Sigmoid colon (tissue), 7 donors: ENCODE results near the gene COX6B1. TPM values are rescaled to one million over a fixed set of nuclear protein-coding genes. Genes with fewer than 3 reads are reported as not detected.
"Not testable (repeated sequence)": the region's sequence is repeated elsewhere in the genome, so short reads cannot be mapped to it uniquely, and the experiment has no call there.

Experiments used
- DNase-seq: peaks from one replicate; pipeline ENCODE4 v3.0.0-alpha.2; 2019
- H3K27ac ChIP-seq, 4 donors: fragments of 200-600 bp; sonication (generic); one replicate each; pipeline ENCODE4 v1.5.1; 2016 to 2019; ENCODE audit warnings: mild to moderate bottlenecking in 1 of 4
- H3K27me3 ChIP-seq, 3 donors: fragments of 200-600 bp; sonication (generic); one replicate each; pipeline ENCODE4 v1.5.1; 2019; ENCODE audit warnings: mild to moderate bottlenecking in 1 of 3
- H3K36me3 ChIP-seq, 4 donors: fragments of 200-600 bp; sonication (generic); one replicate each; pipeline ENCODE4 v1.5.1; 2016 to 2019
- H3K4me1 ChIP-seq, 4 donors: fragments of 200-600 bp; sonication (generic); one replicate each; pipeline ENCODE4 v1.5.1; 2017 to 2019
- H3K4me3 ChIP-seq, 4 donors: fragments of 200-600 bp; sonication (generic); one replicate each; pipeline ENCODE4 v1.5.1; 2017 to 2019; ENCODE audit warnings: mild to moderate bottlenecking in 2 of 4, moderate library complexity in 1 of 4
- H3K9me3 ChIP-seq, 4 donors: fragments of 200-600 bp in 3 of 4; sonication (generic) in 3 of 4; one replicate each; pipeline versions ENCODE4 v1.5.1 to v1.6.1; 2013 to 2019
- EP300 ChIP-seq, 4 donors: sonication (generic); formaldehyde crosslinking; IDR thresholded peaks; one replicate each; pipeline ENCODE4 v1.6.1; 2017; ENCODE audit warnings: antibody characterized with exemption in 4 of 4
- POLR2A ChIP-seq, 2 donors: fragments of 450-650 bp; IDR thresholded peaks; one replicate each; pipeline ENCODE4 v1.6.1; 2016; ENCODE audit warnings: antibody characterized with exemption in 2 of 2, mild to moderate bottlenecking in 2 of 2, moderate library complexity in 2 of 2
- POLR2AphosphoS5 ChIP-seq, 4 donors: sonication (generic); formaldehyde crosslinking; IDR thresholded peaks; one replicate each; pipeline ENCODE4 v1.6.1; 2017; ENCODE audit warnings: antibody characterized with exemption in 4 of 4
- WGBS, 2 donors: extraction: QIAGEN DNeasy Blood & Tissue Kit; methylation state at CpG; one replicate each; pipeline ENCODE4 v1.1.7; 2013; 5-methylcytosine and 5-hydroxymethylcytosine counted together
- intact Hi-C: fragments of 100-400 bp; cut with DNase I; formaldehyde crosslinking; loops from one replicate; pipeline ENCODE4 v1.15.1; 2023
- polyA plus RNA-seq, 3 donors: library from polyadenylated mRNA; stranded (reverse); fragments of 200-250 nt; gene quantifications; one replicate each; pipeline ENCODE4 v1.2.3, GENCODE V29; 2013
- total RNA-seq, 4 donors: library from RNA; depleted of rRNA; stranded (reverse); fragments of >200 nt; gene quantifications; one replicate each; pipeline ENCODE4 v1.1.0, GENCODE V29; 2016
- TF ChIP-seq, protein P1 (sequence below), 4 experiments: fragments of 450-650 bp in 3 of 4; fragments of 200-600 bp in 1 of 4; IDR thresholded peaks; one replicate each; pipeline ENCODE4 v1.5.1; 2016 to 2019; ENCODE audit warnings: antibody characterized with exemption in 4 of 4, mild to moderate bottlenecking in 3 of 4, moderate library complexity in 2 of 4
- donor health status: healthy with polysubstance abuse.
- donor health status: Bipolar disorder and iron deficiency.
- donor health status: healthy.

The COX6B1 gene
- total and polyA plus RNA-seq, 7 donors: 593 to 1,718 (median 780) TPM

DNA sequence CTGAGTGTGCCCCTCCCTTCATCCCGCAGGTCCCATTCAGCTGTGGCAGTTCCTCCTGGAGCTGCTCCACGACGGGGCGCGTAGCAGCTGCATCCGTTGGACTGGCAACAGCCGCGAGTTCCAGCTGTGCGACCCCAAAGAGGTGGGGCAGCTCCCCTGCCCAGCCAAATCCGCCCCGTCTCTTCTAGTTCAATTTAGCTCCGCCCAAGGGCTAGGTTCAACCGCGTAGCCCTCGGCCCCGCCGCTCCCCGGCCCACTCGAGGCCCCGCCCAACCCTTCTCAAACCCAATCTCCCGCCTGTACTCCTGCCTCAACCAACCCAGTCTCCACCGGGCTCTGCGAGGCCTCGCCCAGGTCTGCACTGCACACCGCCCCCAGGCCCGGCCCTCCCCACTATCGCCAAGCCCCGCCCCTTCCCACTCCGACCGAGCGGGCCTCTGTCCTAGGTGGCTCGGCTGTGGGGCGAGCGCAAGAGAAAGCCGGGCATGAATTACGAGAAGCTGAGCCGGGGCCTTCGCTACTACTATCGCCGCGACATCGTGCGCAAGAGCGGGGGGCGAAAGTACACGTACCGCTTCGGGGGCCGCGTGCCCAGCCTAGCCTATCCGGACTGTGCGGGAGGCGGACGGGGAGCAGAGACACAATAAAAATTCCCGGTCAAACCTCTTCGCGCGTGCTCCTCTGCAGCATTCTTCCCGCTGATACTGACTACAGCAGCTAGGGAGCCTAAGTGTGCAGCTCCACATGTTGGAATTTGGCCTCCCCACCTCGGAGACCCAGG, 3.7 kb upstream of the COX6B1 start:
- WGBS, 2 donors: 1% methylated on average over 60 of the region's 60 CpGs
- DNase-seq: peak; percentile 98
- TF ChIP-seq, protein P1, sequence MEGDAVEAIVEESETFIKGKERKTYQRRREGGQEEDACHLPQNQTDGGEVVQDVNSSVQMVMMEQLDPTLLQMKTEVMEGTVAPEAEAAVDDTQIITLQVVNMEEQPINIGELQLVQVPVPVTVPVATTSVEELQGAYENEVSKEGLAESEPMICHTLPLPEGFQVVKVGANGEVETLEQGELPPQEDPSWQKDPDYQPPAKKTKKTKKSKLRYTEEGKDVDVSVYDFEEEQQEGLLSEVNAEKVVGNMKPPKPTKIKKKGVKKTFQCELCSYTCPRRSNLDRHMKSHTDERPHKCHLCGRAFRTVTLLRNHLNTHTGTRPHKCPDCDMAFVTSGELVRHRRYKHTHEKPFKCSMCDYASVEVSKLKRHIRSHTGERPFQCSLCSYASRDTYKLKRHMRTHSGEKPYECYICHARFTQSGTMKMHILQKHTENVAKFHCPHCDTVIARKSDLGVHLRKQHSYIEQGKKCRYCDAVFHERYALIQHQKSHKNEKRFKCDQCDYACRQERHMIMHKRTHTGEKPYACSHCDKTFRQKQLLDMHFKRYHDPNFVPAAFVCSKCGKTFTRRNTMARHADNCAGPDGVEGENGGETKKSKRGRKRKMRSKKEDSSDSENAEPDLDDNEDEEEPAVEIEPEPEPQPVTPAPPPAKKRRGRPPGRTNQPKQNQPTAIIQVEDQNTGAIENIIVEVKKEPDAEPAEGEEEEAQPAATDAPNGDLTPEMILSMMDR (IDR thresholded peaks at IDR 0.05): no peak
- TF ChIP-seq EP300 (IDR thresholded peaks at IDR 0.05) (no peak), POLR2AphosphoS5 (IDR thresholded peaks at IDR 0.05) (peak; percentile 31 to 69 (median 64)), POLR2A (IDR thresholded peaks at IDR 0.05) (no peak)
- H3K9me3 ChIP-seq: no peaks in the 10 kb centered on the region
- peak overlapping the region; percentile 86 to 94 (median 91) for H3K27ac ChIP-seq
- no peaks in the 10 kb centered on the region for H3K36me3 ChIP-seq
- no peaks in the 10 kb centered on the region for H3K27me3 ChIP-seq
- intact Hi-C loops: loop anchor here (5.0 to 10.0 kb wide), 2 partner anchors 58 to 970 kb away; partner anchors contain the start of genes SCGB2B2, ZBTB32 and ZNF302
- H3K4me1 ChIP-seq: peaks cover 0 to 54% (median 45%) of the 10 kb centered on the region in 4 donors
- H3K4me3 ChIP-seq: peak overlapping the region; percentile 46 to 60 (median 54)

DNA sequence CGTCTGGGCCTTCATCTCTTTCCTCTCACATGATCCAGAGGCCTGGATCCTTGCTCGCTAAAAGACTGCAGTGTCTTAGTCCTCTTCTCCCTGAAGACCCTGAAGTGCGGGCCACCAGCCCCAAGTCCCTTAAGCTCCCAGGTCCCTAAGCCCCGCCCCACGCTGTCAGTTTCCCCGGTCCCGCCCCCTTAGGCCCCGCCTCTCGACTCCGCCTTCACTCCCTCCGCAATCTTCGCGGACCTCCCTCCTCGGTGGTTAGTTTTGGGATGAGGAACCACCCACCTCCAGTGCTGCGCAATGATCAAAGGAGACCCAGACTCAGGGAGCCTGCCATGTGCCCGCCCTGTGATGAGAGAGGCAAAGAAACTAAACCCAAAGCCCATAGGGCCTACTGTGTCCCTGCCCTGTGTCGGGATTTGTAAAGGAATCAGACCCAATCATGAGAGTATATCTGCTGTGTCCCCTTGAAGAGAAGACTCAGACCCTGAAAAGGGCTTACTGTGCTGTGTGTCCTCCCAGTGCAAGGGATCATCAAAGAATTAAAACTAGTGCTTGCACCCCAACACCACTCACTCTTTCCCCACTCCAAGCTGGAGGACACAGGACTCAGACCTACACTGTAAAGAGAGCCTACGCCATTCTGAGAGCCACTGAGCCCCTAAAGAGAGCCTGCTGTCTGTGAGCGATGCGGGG, 3.0 kb upstream of the COX6B1 start:
- intact Hi-C loops: loop anchor here (5.0 to 10.0 kb wide), 5 partner anchors 57 to 970 kb away; partner anchors contain the start of genes HSPB6, PROSER3, SCGB2B2 and TMEM147
- WGBS, 2 donors: 18 to 20% methylated on average over 20 of the region's 20 CpGs
- peak; percentile 93 for DNase-seq
- Histone ChIP-seq H3K4me1 (peaks cover 0 to 61% (median 51%) of the 10 kb centered on the region in 4 donors), H3K27me3 (no peaks in the 10 kb centered on the region), H3K27ac (peak overlapping the region; percentile 86 to 94 (median 91)), H3K36me3 (no peaks in the 10 kb centered on the region), H3K9me3 (no peaks in the 10 kb centered on the region), H3K4me3 (peak overlapping the region; percentile 46 to 60 (median 54))
- TF ChIP-seq, protein P1 (IDR thresholded peaks at IDR 0.05): no peak
- no peak for TF ChIP-seq EP300 (IDR thresholded peaks at IDR 0.05)
- TF ChIP-seq POLR2AphosphoS5 (IDR thresholded peaks at IDR 0.05): no peak

- Histone ChIP-seq H3K36me3 (peaks cover 0 to 2% (median 0%) of the 10 kb centered on the region in 4 donors), H3K9me3 (no peaks in the 10 kb centered on the region), H3K27ac (peak overlapping the region; percentile 86 to 94 (median 91)), H3K4me1 (peaks cover 0 to 66% (median 54%) of the 10 kb centered on the region in 4 donors), H3K27me3 (no peaks in the 10 kb centered on the region), H3K4me3 (no peak overlapping the region)
- TF ChIP-seq EP300 (IDR thresholded peaks at IDR 0.05): no peak
- TF ChIP-seq, protein P1 (IDR thresholded peaks at IDR 0.05): no peak
- DNase-seq: no peak
- intact Hi-C loops: loop anchor here (5.0 to 10.0 kb wide), 4 partner anchors 99 to 971 kb away; partner anchors contain the start of genes HSPB6, PROSER3, SCGB2B2 and TMEM147
- 65 to 81% methylated on average over 7 of the region's 7 CpGs for WGBS, 2 donors
These were observed 2.2 kb upstream of the COX6B1 start for GRCh38 chr19:35645680-35646511.

GRCh38 chr19:35650581-35650980, 2.5 kb downstream of the COX6B1 start:
- TF ChIP-seq, protein P1 (IDR thresholded peaks at IDR 0.05): no peak
- TF ChIP-seq EP300 (IDR thresholded peaks at IDR 0.05) (no peak), POLR2AphosphoS5 (IDR thresholded peaks at IDR 0.05) (no peak), POLR2A (IDR thresholded peaks at IDR 0.05) (no peak)
- H3K4me3 ChIP-seq: no peak overlapping the region
- no peak overlapping the region for H3K27ac ChIP-seq
- H3K9me3 ChIP-seq: no peaks in the 10 kb centered on the region
- intact Hi-C loops: no loop called here
- peak; percentile 12 for DNase-seq
- no peaks in the 10 kb centered on the region for H3K27me3 ChIP-seq
- H3K4me1 ChIP-seq: peaks cover 0 to 30% (median 24%) of the 10 kb centered on the region in 4 donors
- peaks cover 1 to 49% (median 36%) of the 10 kb centered on the region in 4 donors for H3K36me3 ChIP-seq
- WGBS, 2 donors: 74 to 81% methylated on average over 9 of the region's 9 CpGs

DNA sequence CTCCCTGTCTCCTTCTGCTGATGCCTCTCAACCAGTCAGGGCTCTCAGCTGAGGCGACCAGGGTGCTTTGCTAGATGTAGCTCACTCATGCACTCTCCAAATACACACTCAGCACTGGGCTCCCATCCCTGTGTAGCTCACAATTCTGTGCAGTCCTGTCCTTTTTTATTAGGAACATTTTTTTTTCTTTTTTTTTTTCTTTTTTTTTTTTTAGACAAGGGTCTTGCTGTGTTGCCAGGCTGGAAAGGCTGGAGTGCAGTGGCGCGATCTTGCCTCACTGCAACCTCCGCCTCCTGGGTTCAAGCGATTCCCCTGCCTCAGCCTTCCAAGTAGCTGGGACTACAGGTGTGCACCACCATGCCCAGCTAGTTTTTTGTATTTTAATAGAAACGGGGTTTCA, 6.7 kb downstream of the COX6B1 start:
- DNase-seq, H3K4me3 ChIP-seq, intact Hi-C loops, H3K9me3 ChIP-seq, H3K27me3 ChIP-seq, H3K27ac ChIP-seq: not testable (repeated sequence)
- WGBS, 2 donors: 95 to 97% methylated on average over 6 of the region's 6 CpGs
- Histone ChIP-seq H3K36me3 (peaks cover 18 to 92% (median 73%) of the 10 kb centered on the region in 4 donors), H3K4me1 (peaks cover 0 to 13% (median 4%) of the 10 kb centered on the region in 4 donors)
